ENCODE measurements around the gene PIEZO2. TPM values are rescaled to one million over a fixed set of nuclear protein-coding genes. Genes with fewer than 3 reads are reported as not detected.
"Not testable (repeated sequence)": the region's sequence is repeated elsewhere in the genome, so short reads cannot be mapped to it uniquely, and the experiment has no call there.

The PIEZO2 gene
- total and polyA plus RNA-seq, 11 donors = 0.04 to 4.9 (median 0.20) TPM; not detected in 2

- H3K9me3 ChIP-seq; H3K4me3 ChIP-seq; H3K27ac ChIP-seq; H3K4me1 ChIP-seq; DNase-seq; H3K27me3 ChIP-seq; ATAC-seq; H3K36me3 ChIP-seq; intact Hi-C loops (cut with DNase I): not testable (repeated sequence)
- 73 to 88% (median 77%) methylated on average over 1 to 2 of the region's 2 CpGs for WGBS, 4 donors
These were observed 528.6 kb downstream of the PIEZO2 start for GRCh38 chr18:10620670-10621329.

Small RNAs within 50 kb of the gene (microRNA-seq; reads per million reads assigned to microRNA genes)
- 0 to 0.13 (median 0) reads per million in 4 donors for gene MIR6788

All from heart left ventricle (tissue), 16 donors.